NB4 (cell line): Measurements from ENCODE around the gene THBS3.

Source experiments
- CTCF ChIP-seq: IDR thresholded peaks from one replicate; pipeline ENCODE4 v1.5.1; 2012; ENCODE audit warnings: low read depth, low read length
- POLR2A ChIP-seq: IDR thresholded peaks from 2 replicates; pipeline ENCODE4 v1.6.1; 2011; ENCODE audit warnings: mild to moderate bottlenecking; ENCODE audit not compliant: insufficient read length; ENCODE audit errors: extremely low read depth

- no peak for TF ChIP-seq CTCF
- TF ChIP-seq POLR2A, result no peak
These were observed 29.1 kb downstream of the THBS3 start for GRCh38 chr1:155178441-155179111.
